Ectodermal cell (in vitro differentiated cells): ENCODE measurements around the gene ACOX1.
"Not testable (repeated sequence)": the region's sequence is repeated elsewhere in the genome, so short reads cannot be mapped to it uniquely, and the experiment has no call there.

ENCODE experiments used
- H3K27ac ChIP-seq: 2 replicates; pipeline ENCODE4 v1.7.0; 2013; ENCODE audit warnings: mild to moderate bottlenecking, low read depth, low read length; ENCODE audit not compliant: insufficient read depth, poor library complexity, severe bottlenecking
- H3K27me3 ChIP-seq: 2 replicates; pipeline ENCODE4 v1.7.0; 2013; ENCODE audit warnings: mild to moderate bottlenecking, low read length; ENCODE audit not compliant: insufficient read depth, control insufficient read depth, poor library complexity, severe bottlenecking
- H3K36me3 ChIP-seq: one replicate; pipeline ENCODE4 v1.7.0; 2013; ENCODE audit warnings: low read length; ENCODE audit not compliant: control insufficient read depth, insufficient read depth
- H3K4me1 ChIP-seq: one replicate; pipeline ENCODE4 v1.7.0; 2013; ENCODE audit warnings: low read length; ENCODE audit not compliant: control insufficient read depth, insufficient read depth
- H3K4me3 ChIP-seq: 2 replicates; pipeline ENCODE4 v1.7.0; 2013; ENCODE audit warnings: low read depth, low read length, control low read depth; ENCODE audit not compliant: insufficient read depth
- H3K9me3 ChIP-seq: 2 replicates; pipeline ENCODE4 v1.7.0; 2013; ENCODE audit warnings: mild to moderate bottlenecking, low read length, moderate library complexity; ENCODE audit not compliant: control insufficient read depth
- WGBS, 2 experiments: methylation state at CpG; one replicate each; pipeline ENCODE4 v1.1.7; 2013; ENCODE audit warnings: missing lambda C conversion rate in 2 of 2; 5-methylcytosine and 5-hydroxymethylcytosine counted together

ACOX1 gene

GRCh38 chr17:75981019-75981615, 2.2 kb upstream of the ACOX1 start:
- Histone ChIP-seq H3K36me3 (no peaks in the 10 kb centered on the region), H3K9me3 (no peaks in the 10 kb centered on the region), H3K4me3 (no peak overlapping the region), H3K27me3 (no peaks in the 10 kb centered on the region), H3K4me1 (no peaks in the 10 kb centered on the region), H3K27ac (no peak overlapping the region)
- WGBS, 2 experiments, result 88 to 96% methylated on average over 7 of the region's 7 CpGs

GRCh38 chr17:75980188-75981018, 1.4 kb upstream of the ACOX1 start:
- peak overlapping the region; percentile 96 for H3K4me3 ChIP-seq
- H3K4me1 ChIP-seq, result no peaks in the 10 kb centered on the region
- no peaks in the 10 kb centered on the region for H3K27me3 ChIP-seq
- H3K9me3 ChIP-seq, result no peaks in the 10 kb centered on the region
- peak overlapping the region; percentile 98 for H3K27ac ChIP-seq
- H3K36me3 ChIP-seq, result no peaks in the 10 kb centered on the region
- WGBS, 2 experiments, result 90 to 94% methylated on average over 17 to 18 of the region's 18 CpGs

GRCh38 chr17:75979705-75980187, 780 bp upstream of the ACOX1 start:
- no peaks in the 10 kb centered on the region for H3K4me1 ChIP-seq
- H3K4me3 ChIP-seq, result peak overlapping the region; percentile 96
- no peaks in the 10 kb centered on the region for H3K36me3 ChIP-seq
- H3K27me3 ChIP-seq, result no peaks in the 10 kb centered on the region
- H3K9me3 ChIP-seq, result no peaks in the 10 kb centered on the region
- 9 to 10% methylated on average over 19 of the region's 19 CpGs for WGBS, 2 experiments
- H3K27ac ChIP-seq, result peak overlapping the region; percentile 98

GRCh38 chr17:75976175-75976848, 2.7 kb downstream of the ACOX1 start:
- Histone ChIP-seq H3K4me1 (no peaks in the 10 kb centered on the region), H3K9me3 (no peaks in the 10 kb centered on the region), H3K27ac (no peak overlapping the region), H3K36me3 (no peaks in the 10 kb centered on the region), H3K27me3 (no peaks in the 10 kb centered on the region), H3K4me3 (no peak overlapping the region)
- WGBS, 2 experiments, result 91 to 94% methylated on average over 9 of the region's 9 CpGs

GRCh38 chr17:75975757-75976174, 3.2 kb downstream of the ACOX1 start:
- Histone ChIP-seq H3K27ac (no peak overlapping the region), H3K9me3 (no peaks in the 10 kb centered on the region), H3K36me3 (no peaks in the 10 kb centered on the region), H3K27me3 (no peaks in the 10 kb centered on the region), H3K4me3 (no peak overlapping the region), H3K4me1 (no peaks in the 10 kb centered on the region)
- 92 to 98% methylated on average over 3 to 5 of the region's 5 CpGs for WGBS, 2 experiments

GRCh38 chr17:75975187-75975586, 3.8 kb downstream of the ACOX1 start:
- 96% methylated on average over 5 to 6 of the region's 6 CpGs for WGBS, 2 experiments
- not testable (repeated sequence) for H3K9me3 ChIP-seq, H3K36me3 ChIP-seq, H3K4me3 ChIP-seq, H3K27me3 ChIP-seq, H3K4me1 ChIP-seq, H3K27ac ChIP-seq

- Histone ChIP-seq H3K36me3 (no peaks in the 10 kb centered on the region), H3K27ac (no peak overlapping the region), H3K27me3 (no peaks in the 10 kb centered on the region), H3K4me3 (no peak overlapping the region), H3K4me1 (no peaks in the 10 kb centered on the region), H3K9me3 (no peaks in the 10 kb centered on the region)
- WGBS, 2 experiments, result 93 to 94% methylated on average over 7 of the region's 7 CpGs
These were observed 8.3 kb downstream of the ACOX1 start for GRCh38 chr17:75970626-75971025.

- Histone ChIP-seq H3K27me3 (no peaks in the 10 kb centered on the region), H3K9me3 (no peaks in the 10 kb centered on the region), H3K36me3 (no peaks in the 10 kb centered on the region), H3K27ac (no peak overlapping the region), H3K4me3 (no peak overlapping the region), H3K4me1 (no peaks in the 10 kb centered on the region)
- 93 to 95% methylated on average over 4 of the region's 4 CpGs for WGBS, 2 experiments
These were observed 8.9 kb downstream of the ACOX1 start for GRCh38 chr17:75970011-75970523.

- H3K36me3 ChIP-seq, H3K27me3 ChIP-seq, H3K9me3 ChIP-seq, H3K4me3 ChIP-seq, H3K4me1 ChIP-seq, H3K27ac ChIP-seq: not testable (repeated sequence)
- WGBS, 2 experiments, result 78 to 87% methylated on average over 9 to 10 of the region's 10 CpGs
These were observed 9.9 kb downstream of the ACOX1 start for GRCh38 chr17:75969044-75969443.

- no peaks in the 10 kb centered on the region for H3K4me1 ChIP-seq
- no peaks in the 10 kb centered on the region for H3K9me3 ChIP-seq
- no peak overlapping the region for H3K27ac ChIP-seq
- no peaks in the 10 kb centered on the region for H3K36me3 ChIP-seq
- 91 to 96% methylated on average over 6 of the region's 6 CpGs for WGBS, 2 experiments
- H3K4me3 ChIP-seq, result no peak overlapping the region
- H3K27me3 ChIP-seq, result no peaks in the 10 kb centered on the region
These were observed 13.5 kb downstream of the ACOX1 start for GRCh38 chr17:75965468-75965867.
